HL-60 (cell line): ENCODE results near the gene C1QTNF3.

Experiments used
- DNase-seq, 2 experiments: peaks; one replicate each; pipeline ENCODE4 v3.0.0-alpha.2; 2010 to 2020; ENCODE audit warnings: low read depth in 1 of 2, low spot score in 1 of 2
- H3K27ac ChIP-seq: fragments of 250-450 bp; sonication (Bioruptor Pico); replicated peaks from 2 replicates; pipeline ENCODE4 v1.5.1; 2020; ENCODE audit warnings: mild to moderate bottlenecking, moderate library complexity
- H3K27me3 ChIP-seq: fragments of 250-450 bp; sonication (Bioruptor Pico); 2 replicates; pipeline ENCODE4 v1.5.1; 2021; ENCODE audit warnings: mild to moderate bottlenecking, moderate library complexity; ENCODE audit not compliant: insufficient read depth, poor library complexity, severe bottlenecking
- H3K4me3 ChIP-seq: replicated peaks from 2 replicates; pipeline ENCODE4 v1.5.1; 2011; ENCODE audit warnings: mild to moderate bottlenecking, control low read depth, low read length; ENCODE audit not compliant: insufficient read depth
- GABPA ChIP-seq: IDR thresholded peaks from 2 replicates; pipeline ENCODE4 v1.6.1; 2012; ENCODE audit warnings: low read depth
- POLR2AphosphoS5 ChIP-seq: IDR thresholded peaks from 2 replicates; pipeline ENCODE4 v1.6.1; 2012; ENCODE audit warnings: low read depth
- SPI1 ChIP-seq: IDR thresholded peaks from 2 replicates; pipeline ENCODE4 v1.6.1; 2012; ENCODE audit warnings: low read depth, mild to moderate bottlenecking, borderline replicate concordance
- TF ChIP-seq, protein P1 (sequence below): IDR thresholded peaks from 2 replicates; pipeline ENCODE4 v1.6.1; 2012; ENCODE audit warnings: low read depth; ENCODE audit not compliant: insufficient replicate concordance
- TF ChIP-seq, protein P2 (sequence below): IDR thresholded peaks from one replicate; pipeline ENCODE4 v1.5.1; 2011; ENCODE audit warnings: low read length, control low read depth, inconsistent platforms; ENCODE audit not compliant: insufficient read depth

The C1QTNF3 gene

DNA sequence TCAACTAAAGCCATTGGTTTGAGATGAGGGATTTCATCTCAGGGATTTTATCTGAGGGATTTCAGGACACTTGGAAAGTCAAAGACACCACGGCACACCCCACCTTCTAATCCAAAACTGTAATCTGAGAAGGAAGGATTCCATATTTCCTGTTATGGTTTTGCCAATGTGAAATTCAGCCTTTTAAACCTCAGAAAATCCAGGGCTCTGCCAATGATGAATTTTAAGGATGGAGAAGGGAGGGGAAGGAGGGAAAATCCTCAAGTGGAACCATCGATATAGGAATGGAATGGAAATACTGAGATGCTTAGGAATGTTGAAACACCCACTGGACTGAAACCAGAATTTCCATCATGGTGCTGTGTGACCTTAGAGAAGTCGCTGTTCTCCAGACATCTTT, 5.3 kb downstream of the C1QTNF3 start:
- H3K27me3 ChIP-seq: no peaks in the 10 kb centered on the region
- no peak overlapping the region for H3K27ac ChIP-seq
- TF ChIP-seq, protein P1, sequence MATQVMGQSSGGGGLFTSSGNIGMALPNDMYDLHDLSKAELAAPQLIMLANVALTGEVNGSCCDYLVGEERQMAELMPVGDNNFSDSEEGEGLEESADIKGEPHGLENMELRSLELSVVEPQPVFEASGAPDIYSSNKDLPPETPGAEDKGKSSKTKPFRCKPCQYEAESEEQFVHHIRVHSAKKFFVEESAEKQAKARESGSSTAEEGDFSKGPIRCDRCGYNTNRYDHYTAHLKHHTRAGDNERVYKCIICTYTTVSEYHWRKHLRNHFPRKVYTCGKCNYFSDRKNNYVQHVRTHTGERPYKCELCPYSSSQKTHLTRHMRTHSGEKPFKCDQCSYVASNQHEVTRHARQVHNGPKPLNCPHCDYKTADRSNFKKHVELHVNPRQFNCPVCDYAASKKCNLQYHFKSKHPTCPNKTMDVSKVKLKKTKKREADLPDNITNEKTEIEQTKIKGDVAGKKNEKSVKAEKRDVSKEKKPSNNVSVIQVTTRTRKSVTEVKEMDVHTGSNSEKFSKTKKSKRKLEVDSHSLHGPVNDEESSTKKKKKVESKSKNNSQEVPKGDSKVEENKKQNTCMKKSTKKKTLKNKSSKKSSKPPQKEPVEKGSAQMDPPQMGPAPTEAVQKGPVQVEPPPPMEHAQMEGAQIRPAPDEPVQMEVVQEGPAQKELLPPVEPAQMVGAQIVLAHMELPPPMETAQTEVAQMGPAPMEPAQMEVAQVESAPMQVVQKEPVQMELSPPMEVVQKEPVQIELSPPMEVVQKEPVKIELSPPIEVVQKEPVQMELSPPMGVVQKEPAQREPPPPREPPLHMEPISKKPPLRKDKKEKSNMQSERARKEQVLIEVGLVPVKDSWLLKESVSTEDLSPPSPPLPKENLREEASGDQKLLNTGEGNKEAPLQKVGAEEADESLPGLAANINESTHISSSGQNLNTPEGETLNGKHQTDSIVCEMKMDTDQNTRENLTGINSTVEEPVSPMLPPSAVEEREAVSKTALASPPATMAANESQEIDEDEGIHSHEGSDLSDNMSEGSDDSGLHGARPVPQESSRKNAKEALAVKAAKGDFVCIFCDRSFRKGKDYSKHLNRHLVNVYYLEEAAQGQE: no peak
- TF ChIP-seq, protein P2, sequence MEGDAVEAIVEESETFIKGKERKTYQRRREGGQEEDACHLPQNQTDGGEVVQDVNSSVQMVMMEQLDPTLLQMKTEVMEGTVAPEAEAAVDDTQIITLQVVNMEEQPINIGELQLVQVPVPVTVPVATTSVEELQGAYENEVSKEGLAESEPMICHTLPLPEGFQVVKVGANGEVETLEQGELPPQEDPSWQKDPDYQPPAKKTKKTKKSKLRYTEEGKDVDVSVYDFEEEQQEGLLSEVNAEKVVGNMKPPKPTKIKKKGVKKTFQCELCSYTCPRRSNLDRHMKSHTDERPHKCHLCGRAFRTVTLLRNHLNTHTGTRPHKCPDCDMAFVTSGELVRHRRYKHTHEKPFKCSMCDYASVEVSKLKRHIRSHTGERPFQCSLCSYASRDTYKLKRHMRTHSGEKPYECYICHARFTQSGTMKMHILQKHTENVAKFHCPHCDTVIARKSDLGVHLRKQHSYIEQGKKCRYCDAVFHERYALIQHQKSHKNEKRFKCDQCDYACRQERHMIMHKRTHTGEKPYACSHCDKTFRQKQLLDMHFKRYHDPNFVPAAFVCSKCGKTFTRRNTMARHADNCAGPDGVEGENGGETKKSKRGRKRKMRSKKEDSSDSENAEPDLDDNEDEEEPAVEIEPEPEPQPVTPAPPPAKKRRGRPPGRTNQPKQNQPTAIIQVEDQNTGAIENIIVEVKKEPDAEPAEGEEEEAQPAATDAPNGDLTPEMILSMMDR: no peak
- no peak for TF ChIP-seq SPI1
- no peak for TF ChIP-seq GABPA
- TF ChIP-seq POLR2AphosphoS5: no peak
- no peak overlapping the region for H3K4me3 ChIP-seq
- no peak for DNase-seq

DNA sequence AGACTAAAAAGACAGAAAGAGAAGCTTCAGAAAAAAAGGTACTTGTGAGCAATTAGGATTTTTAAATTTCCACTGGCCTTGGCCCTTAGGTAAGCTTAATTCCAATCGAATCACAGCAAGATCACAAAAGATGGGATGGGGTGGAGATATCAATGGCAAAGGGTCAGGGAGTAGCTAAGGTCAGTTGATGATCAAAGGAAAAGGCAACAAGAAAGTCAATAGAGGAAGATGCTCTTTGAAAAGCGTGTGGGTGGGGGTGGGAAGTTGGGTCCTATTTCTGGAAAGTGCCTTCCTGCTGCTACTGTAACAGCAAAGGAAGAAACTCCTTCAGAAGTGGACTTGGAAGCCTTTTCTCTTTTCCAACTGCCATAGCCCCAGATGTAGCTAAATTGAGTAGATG, 7.3 kb downstream of the C1QTNF3 start:
- TF ChIP-seq GABPA: no peak
- no peak for TF ChIP-seq POLR2AphosphoS5
- no peak for TF ChIP-seq SPI1
- TF ChIP-seq, protein P1: no peak
- TF ChIP-seq, protein P2: no peak
- Histone ChIP-seq H3K27ac (no peak overlapping the region), H3K27me3 (no peaks in the 10 kb centered on the region), H3K4me3 (no peak overlapping the region)
- no peak for DNase-seq

DNA sequence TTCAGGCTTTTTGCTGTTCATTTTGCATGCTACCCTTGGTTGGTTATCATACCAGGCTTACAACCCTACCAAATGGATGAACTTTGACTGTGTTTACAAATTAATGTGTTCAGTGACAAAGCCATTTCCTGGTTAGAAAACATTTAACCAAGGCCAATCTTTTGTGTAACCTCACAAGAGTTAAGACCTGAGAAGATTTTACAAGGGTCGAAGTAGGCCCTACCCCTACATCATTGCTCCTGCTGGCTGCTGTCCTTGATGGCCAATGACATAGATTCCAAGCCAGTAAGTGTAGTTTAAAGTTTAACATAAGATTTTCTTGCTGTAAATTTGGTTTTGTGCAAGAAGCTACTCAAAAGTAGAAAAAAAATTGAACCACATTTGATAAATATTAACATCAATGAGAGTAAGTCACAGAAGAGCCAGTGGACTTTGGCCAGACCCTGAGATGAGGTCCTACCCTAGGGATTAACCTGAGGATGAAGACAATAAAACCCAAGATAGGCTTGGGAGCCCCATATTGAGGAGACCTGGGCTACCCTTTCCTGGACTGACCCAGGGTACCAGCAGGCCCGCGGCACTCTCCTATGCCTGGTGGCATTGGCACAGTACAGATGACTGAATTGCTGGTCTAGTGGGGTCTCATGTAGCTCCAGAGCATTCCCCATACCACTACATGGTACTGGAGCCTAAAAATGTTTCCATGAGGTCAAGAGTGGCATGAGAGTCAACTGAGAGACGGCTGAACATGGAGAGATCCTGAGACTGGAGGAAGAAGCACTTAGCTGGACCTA, 8.3 kb downstream of the C1QTNF3 start:
- H3K27ac ChIP-seq: no peak overlapping the region
- no peak for DNase-seq
- TF ChIP-seq GABPA: no peak
- TF ChIP-seq SPI1: no peak
- TF ChIP-seq, protein P1: no peak
- no peak for TF ChIP-seq POLR2AphosphoS5
- H3K4me3 ChIP-seq: no peak overlapping the region
- no peaks in the 10 kb centered on the region for H3K27me3 ChIP-seq
